HG02571 (cell line): ENCODE measurements around the gene OR10A2.
"Not testable (repeated sequence)": the region's sequence is repeated elsewhere in the genome, so short reads cannot be mapped to it uniquely, and the experiment has no call there.

Experiments
- ATAC-seq: cut with Tn5 transposase; IDR thresholded peaks from one replicate; pipeline ENCODE4 v1.9.1; 2021; ENCODE audit warnings: mild to moderate bottlenecking, moderate library complexity; ENCODE audit not compliant: unreplicated experiment

The OR10A2 gene, protein sequence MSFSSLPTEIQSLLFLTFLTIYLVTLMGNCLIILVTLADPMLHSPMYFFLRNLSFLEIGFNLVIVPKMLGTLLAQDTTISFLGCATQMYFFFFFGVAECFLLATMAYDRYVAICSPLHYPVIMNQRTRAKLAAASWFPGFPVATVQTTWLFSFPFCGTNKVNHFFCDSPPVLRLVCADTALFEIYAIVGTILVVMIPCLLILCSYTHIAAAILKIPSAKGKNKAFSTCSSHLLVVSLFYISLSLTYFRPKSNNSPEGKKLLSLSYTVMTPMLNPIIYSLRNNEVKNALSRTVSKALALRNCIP

GRCh38 chr11:6862961-6863360 lies at the start of gene OR10A2:
TSS of gene OR10A2 (plus strand) at chr11:6863057. CDS start at chr11:6869755, 6,698 bp downstream.
- no peak for ATAC-seq

GRCh38 chr11:6813656-6814055 lies 49.2 kb upstream of the OR10A2 start:
- no peak for ATAC-seq

GRCh38 chr11:6817694-6818093 lies 45.2 kb upstream of the OR10A2 start:
- ATAC-seq: no peak

GRCh38 chr11:6818967-6819366 lies 43.9 kb upstream of the OR10A2 start:
- ATAC-seq: no peak

- ATAC-seq: no peak
These were observed 38.6 kb upstream of the OR10A2 start for GRCh38 chr11:6824136-6824823.

DNA sequence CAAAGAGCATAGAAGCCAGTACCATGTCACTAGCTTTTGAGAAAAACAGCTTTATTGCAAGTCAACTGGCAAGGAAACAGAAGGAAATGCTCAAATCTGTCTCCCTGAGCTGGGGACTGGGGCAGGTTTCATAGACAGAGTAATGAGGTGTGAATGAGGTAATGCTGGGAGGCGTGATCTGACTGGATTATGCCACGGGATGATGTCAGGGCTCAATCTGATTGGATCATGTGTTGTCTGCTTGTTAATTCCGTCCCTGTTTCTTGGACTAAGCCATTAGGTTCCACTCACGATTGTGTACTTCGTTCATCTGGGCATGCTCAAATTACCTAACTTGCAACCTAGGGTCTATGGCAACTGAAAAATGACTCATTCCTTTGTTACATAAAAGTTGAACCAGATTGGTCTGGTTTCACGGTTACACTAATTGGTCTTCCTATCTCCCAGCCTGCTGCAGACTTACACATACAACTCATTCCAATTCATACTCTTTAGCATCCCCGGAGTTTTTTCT lies 37.6 kb upstream of the OR10A2 start:
- no peak for ATAC-seq

- ATAC-seq: no peak
These were observed 34.8 kb upstream of the OR10A2 start for GRCh38 chr11:6828103-6828502.

GRCh38 chr11:6833356-6833755 lies 29.5 kb upstream of the OR10A2 start:
- ATAC-seq: no peak

GRCh38 chr11:6834021-6834420 lies 28.8 kb upstream of the OR10A2 start:
- no peak for ATAC-seq

DNA sequence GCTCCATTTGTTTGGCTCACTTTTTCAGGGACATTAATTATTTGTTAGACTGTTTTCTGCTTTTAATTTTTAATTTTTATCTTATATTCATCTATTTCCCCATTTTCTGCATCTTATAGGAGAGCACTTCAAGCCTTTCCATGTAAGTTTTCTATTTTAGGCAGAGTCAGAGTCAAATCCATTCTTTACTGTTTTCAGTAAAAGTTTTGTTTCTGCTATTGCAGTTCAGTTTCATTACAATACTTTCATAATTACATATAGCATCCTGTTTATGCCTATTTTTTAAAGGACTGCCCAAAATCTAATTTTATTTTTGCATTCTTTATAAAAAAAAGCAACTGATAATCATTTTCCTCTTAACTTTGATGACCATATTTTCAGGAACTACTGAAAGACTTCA lies 21.2 kb upstream of the OR10A2 start:
- no peak for ATAC-seq

GRCh38 chr11:6843670-6844069 lies 19.2 kb upstream of the OR10A2 start:
- ATAC-seq: no peak

DNA sequence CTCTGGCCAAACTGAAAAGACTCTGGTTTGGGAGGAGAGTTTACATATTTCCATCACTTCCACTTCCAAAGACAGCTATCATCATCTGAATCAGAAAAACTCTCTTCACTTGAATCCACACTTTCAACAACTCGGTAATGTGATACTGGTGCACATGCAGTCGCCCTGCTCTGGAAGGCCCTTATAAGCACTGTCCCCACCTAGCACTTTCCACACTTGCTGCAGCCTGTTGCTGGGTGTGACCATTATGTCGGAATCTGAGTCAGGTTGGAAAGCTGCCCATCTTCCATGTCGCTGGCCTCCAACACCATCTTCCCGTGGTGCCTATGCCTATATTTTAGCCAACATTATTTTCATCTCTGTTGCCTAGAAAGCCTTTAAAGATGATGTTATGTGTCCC lies 18.5 kb upstream of the OR10A2 start:
- no peak for ATAC-seq

- ATAC-seq: no peak
These were observed 17.5 kb upstream of the OR10A2 start, which contains the start of gene OR10A5 for GRCh38 chr11:6845383-6845782. TSS of gene OR10A5 (plus strand) at chr11:6845683. CDS start at chr11:6845683, 0 bp downstream.

DNA sequence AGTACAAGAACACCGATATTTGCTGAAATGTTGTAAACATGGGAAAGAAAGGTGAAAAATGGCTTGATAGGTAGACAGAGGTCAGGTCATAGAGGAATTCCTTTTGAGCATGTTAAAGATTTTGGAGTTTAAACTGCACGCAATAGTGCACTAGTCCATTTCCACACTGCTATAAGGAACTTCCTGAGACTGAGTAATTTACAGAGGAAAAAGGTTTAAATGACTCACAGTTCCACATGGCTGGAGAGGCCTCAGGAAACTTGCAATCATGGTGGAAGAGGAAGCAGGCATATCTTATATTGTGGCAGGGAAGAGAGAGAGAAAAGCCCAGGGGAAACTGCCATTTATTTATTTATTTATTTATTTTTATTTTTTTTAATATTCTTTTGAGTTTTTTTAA lies 12.3 kb upstream of the OR10A2 start:
- ATAC-seq: no peak

GRCh38 chr11:6854801-6855200 lies 8.1 kb upstream of the OR10A2 start:
- ATAC-seq: not testable (repeated sequence)

- ATAC-seq: no peak
These were observed 6.8 kb upstream of the OR10A2 start for GRCh38 chr11:6855971-6856541.

GRCh38 chr11:6856871-6857270 lies 6.0 kb upstream of the OR10A2 start:
- ATAC-seq: no peak

DNA sequence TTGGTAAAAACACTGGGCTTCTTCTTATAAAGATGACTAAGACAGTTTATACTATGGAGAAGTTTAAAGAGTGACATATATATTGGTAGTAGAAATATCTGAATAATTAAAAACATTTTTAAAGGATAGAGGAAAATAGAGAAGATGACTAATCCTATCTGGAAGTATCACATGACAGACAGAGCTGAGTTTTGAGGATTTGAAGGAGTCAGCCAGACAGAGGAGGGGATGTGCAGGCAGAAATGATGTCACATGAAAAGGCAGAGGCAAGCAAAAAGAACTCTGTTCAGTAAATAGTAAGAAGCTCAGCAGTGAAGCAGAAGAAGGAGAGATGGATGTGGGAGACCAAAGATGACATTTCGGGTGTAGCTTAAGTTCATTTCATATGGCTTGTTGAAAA lies 1.6 kb downstream of the OR10A2 start:
- ATAC-seq: no peak

GRCh38 chr11:6871278-6871677 lies 8.4 kb downstream of the OR10A2 start:
- ATAC-seq: no peak

- no peak for ATAC-seq
These were observed 12.9 kb downstream of the OR10A2 start for GRCh38 chr11:6875761-6876160.

- ATAC-seq: no peak
These were observed 13.5 kb downstream of the OR10A2 start, which contains the start of gene OR10A4 for GRCh38 chr11:6876325-6876724. TSS of gene OR10A4 (plus strand) at chr11:6876625. CDS start at chr11:6876648, 23 bp downstream.

DNA sequence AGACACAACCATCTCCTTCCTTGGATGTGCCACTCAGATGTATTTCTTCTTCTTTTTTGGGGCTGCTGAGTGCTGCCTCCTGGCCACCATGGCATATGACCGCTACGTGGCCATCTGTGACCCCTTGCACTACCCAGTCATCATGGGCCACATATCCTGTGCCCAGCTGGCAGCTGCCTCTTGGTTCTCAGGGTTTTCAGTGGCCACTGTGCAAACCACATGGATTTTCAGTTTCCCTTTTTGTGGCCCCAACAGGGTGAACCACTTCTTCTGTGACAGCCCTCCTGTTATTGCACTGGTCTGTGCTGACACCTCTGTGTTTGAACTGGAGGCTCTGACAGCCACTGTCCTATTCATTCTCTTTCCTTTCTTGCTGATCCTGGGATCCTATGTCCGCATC lies 14.1 kb downstream of the OR10A2 start:
- no peak for ATAC-seq
